Measurements from ENCODE around the gene ASF1A.

DNA sequence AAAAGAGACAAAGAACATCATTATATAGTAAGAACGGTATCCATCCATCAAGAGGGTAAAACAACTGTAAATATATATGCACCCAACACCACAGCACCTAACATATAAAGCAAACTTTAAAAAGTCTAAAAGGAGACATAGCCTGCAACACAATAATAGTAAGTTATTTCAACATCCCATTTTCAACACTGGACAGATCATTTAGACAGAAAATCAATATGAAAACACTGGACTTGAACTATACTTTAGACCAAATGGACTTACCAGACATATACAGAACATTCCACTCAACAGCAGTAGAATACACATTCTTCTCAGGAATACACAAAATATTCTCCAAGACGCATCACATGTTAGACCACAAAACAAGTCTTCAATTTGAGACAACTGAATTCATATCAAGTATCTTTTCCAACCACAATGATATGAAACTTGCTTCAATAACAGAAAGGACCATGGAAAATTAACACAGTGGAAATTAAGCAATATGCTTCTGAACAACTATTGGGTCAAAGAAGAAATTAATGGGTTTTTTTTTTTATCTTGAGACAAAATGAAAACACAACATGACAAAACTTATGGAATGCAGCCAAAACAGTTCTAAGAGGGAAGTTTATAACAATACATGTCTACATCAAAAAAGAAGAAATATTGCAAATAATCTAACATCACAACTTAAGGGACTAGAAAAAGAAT, 23.9 kb upstream of the ASF1A start:
- TF ChIP-seq, protein P1, sequence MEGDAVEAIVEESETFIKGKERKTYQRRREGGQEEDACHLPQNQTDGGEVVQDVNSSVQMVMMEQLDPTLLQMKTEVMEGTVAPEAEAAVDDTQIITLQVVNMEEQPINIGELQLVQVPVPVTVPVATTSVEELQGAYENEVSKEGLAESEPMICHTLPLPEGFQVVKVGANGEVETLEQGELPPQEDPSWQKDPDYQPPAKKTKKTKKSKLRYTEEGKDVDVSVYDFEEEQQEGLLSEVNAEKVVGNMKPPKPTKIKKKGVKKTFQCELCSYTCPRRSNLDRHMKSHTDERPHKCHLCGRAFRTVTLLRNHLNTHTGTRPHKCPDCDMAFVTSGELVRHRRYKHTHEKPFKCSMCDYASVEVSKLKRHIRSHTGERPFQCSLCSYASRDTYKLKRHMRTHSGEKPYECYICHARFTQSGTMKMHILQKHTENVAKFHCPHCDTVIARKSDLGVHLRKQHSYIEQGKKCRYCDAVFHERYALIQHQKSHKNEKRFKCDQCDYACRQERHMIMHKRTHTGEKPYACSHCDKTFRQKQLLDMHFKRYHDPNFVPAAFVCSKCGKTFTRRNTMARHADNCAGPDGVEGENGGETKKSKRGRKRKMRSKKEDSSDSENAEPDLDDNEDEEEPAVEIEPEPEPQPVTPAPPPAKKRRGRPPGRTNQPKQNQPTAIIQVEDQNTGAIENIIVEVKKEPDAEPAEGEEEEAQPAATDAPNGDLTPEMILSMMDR (conservative IDR thresholded peaks at IDR 0.05; ENCODE audit: low read depth, low read length) = no peak
- no peak for TF ChIP-seq EZH2 (IDR thresholded peaks at IDR 0.05; ENCODE audit: borderline replicate concordance, low read depth, low read length, poor library complexity, severe bottlenecking)
